NCI-H1092 (cell line): Measurements from ENCODE around the gene FMNL2.

Source experiments
- DNase-seq: peaks from one replicate; lab custom pipeline; 2025; lab: John Stamatoyannopoulos, UW

Gene FMNL2

GRCh38 chr2:152651834-152652233, 316.9 kb downstream of the FMNL2 start:
- no peak for DNase-seq

- DNase-seq: no peak
Measured at GRCh38 chr2:152655880-152656279, 320.9 kb downstream of the FMNL2 start.

GRCh38 chr2:152657043-152657442, 322.1 kb downstream of the FMNL2 start:
- DNase-seq: no peak

- no peak for DNase-seq
Measured at GRCh38 chr2:152658221-152658620, 323.2 kb downstream of the FMNL2 start.

GRCh38 chr2:152661076-152661475, 326.1 kb downstream of the FMNL2 start:
- no peak for DNase-seq

- DNase-seq: no peak
Measured at GRCh38 chr2:152664725-152665124, 329.8 kb downstream of the FMNL2 start.

GRCh38 chr2:152674334-152674733, 339.4 kb downstream of the FMNL2 start:
- DNase-seq: no peak

GRCh38 chr2:152676461-152676860, 341.5 kb downstream of the FMNL2 start:
- DNase-seq: no peak

GRCh38 chr2:152678808-152679207, 343.8 kb downstream of the FMNL2 start:
- DNase-seq: no peak

GRCh38 chr2:152682663-152683062, 347.7 kb downstream of the FMNL2 start:
- DNase-seq: no peak

GRCh38 chr2:152683400-152683799, 348.4 kb downstream of the FMNL2 start:
- DNase-seq: no peak

- no peak for DNase-seq
Measured at GRCh38 chr2:152686321-152686720, 351.3 kb downstream of the FMNL2 start.

GRCh38 chr2:152693033-152693432, 358.1 kb downstream of the FMNL2 start:
- DNase-seq: no peak

GRCh38 chr2:152694161-152694661, 359.2 kb downstream of the FMNL2 start:
- DNase-seq: no peak

GRCh38 chr2:152695763-152696162, 360.8 kb downstream of the FMNL2 start:
- no peak for DNase-seq

- no peak for DNase-seq
Measured at GRCh38 chr2:152696476-152696875, 361.5 kb downstream of the FMNL2 start.
